Spleen (tissue), 7 donors: Measurements from ENCODE around the gene MUC22.

Experiments used
- CTCF ChIP-seq, 11 experiments: fragments of 200-600 bp in 7 of 11; fragments of 450-650 bp in 4 of 11; sonication (generic) in 4 of 11; IDR thresholded peaks in 8 of 11; conservative IDR thresholded peaks in 3 of 11; 1 replicate in 7 of 11; 2 replicates in 4 of 11; pipeline versions ENCODE4 v1.4.0 to v1.8.0; 2016 to 2021; ENCODE audit warnings: antibody characterized with exemption in 11 of 11, inconsistent platforms in 4 of 11, mild to moderate bottlenecking in 1 of 11
- POLR2A ChIP-seq, 3 donors: fragments of 450-650 bp; IDR thresholded peaks; one replicate each; pipeline ENCODE4 v1.5.1; 2017; ENCODE audit warnings: antibody characterized with exemption in 3 of 3, mild to moderate bottlenecking in 1 of 3
- POLR2AphosphoS5 ChIP-seq, 3 donors: sonication (generic); formaldehyde crosslinking; IDR thresholded peaks; one replicate each; pipeline ENCODE4 v1.5.1; 2017; ENCODE audit warnings: antibody characterized with exemption in 3 of 3
- donor health status: DM: no; HTN: no; CAD: no; lungs with moderate emphysema.
- donor health status: DM: no; HTN: no; CAD: no.
- donor health status: DM: no; HTN: no; CAD: no.

DNA sequence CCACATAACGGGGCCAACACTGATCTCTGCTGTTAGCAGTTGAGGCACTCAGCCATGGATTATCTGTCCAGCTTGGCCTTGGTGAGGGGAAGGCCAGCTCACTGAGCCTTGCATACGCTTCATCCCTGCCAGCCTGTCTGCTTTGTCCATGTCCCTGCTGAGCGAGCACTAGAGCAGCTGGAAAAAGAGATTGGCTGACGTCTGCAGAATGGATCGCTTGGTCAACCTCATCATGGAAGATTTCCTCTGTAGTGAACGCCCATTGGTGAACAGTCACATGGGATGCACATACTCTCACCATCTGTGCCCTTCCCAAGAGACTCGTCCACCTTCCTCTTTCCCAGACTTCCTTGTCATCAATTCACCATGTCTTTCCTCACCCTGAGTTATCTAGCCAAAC lies 26.9 kb downstream of the MUC22 start:
- TF ChIP-seq POLR2A (IDR thresholded peaks at IDR 0.05): no peak
- no peak for TF ChIP-seq CTCF (IDR thresholded peaks at IDR 0.05 in 8 of 11, conservative IDR thresholded peaks at IDR 0.05 in 3 of 11)
- TF ChIP-seq POLR2AphosphoS5 (IDR thresholded peaks at IDR 0.05): no peak
